Fibroblast of skin of back (primary cell): Measurements from ENCODE around the gene EVX2.

Experiments
- DNase-seq: peaks from one replicate; pipeline ENCODE4 v3.0.0-alpha.2; 2013

The EVX2 gene

GRCh38 chr2:176081837-176082524, 1.8 kb downstream of the EVX2 start:
- DNase-seq: no peak

- DNase-seq: no peak
Observed at GRCh38 chr2:176081376-176081836, 2.4 kb downstream of the EVX2 start.

DNA sequence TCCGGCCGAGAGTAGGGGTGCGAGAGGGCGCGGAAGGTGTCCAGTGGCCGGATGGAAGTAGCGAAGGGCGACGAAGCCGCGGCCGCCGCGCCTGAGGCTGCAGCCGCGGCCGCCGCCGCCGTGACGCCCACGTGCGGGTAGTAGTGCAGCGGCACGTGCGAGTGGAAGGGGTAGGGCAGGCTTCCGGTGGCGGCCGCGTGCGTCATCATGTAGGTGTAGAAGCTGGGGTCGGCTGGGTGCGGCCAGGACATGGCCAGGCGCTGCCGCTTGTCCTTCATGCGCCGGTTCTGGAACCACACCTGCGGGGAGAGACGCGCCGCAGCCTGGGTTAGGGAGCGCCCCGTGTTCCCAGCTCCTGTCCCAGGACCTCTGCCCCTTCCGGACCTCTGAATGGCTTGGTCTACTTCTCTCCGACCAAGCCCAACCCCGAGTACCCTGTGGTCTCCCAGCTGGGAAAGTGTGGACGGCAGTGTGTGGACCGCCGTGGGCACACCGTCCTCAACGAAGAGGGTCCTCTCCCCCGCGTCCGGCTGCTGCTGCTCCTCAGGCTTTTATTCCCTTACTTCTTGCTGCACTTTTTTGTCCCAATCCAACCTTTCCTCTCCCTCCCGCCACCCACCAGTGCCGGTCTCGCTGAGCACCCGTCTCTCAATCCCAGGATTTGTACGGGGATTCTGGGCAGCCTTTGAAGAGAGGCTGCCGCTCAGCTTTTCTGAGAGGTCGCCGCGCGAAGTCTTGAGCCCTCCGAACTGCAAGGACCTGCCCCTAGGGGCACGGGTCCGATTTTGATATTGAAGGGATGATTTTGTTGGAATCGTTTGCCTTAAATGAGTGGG, 3.0 kb downstream of the EVX2 start:
- no peak for DNase-seq

DNA sequence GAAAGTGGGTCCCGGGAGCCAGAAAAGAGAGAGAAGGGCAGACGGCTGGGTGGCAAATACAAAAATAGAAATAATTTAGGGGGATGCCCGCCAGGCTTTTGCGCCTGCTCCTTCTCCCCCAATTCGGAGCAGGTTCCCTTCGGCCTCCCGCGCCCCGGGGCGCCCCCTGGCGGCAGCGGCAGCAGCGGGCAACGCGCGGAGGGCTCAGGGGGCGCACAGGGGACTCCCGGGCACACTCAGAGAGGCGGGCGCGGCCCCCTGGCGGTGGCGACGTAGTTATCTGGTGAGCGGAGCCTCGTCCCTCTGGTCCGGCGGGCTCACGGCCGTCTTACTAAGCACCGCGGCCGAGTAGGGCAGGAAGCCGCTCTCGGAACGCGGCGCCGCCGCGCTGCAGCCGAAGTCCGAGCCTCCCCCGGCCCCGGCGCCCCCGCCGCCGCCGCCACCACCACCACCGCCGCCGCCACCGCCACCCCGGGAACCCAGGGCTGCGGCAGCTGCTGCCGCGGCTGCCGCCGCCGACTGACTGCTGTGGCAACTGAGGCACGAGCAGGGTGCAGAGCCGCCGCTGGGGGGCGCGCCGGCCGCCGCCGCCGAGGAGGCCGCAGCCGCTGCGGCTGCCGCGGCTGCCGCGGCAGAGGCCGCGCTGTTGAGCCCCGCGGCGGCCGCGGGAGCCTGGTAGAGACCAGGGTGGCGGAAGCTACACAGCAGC, 3.8 kb downstream of the EVX2 start:
- DNase-seq: peak; percentile 45

GRCh38 chr2:176079285-176079830, 4.4 kb downstream of the EVX2 start:
- DNase-seq: no peak

DNA sequence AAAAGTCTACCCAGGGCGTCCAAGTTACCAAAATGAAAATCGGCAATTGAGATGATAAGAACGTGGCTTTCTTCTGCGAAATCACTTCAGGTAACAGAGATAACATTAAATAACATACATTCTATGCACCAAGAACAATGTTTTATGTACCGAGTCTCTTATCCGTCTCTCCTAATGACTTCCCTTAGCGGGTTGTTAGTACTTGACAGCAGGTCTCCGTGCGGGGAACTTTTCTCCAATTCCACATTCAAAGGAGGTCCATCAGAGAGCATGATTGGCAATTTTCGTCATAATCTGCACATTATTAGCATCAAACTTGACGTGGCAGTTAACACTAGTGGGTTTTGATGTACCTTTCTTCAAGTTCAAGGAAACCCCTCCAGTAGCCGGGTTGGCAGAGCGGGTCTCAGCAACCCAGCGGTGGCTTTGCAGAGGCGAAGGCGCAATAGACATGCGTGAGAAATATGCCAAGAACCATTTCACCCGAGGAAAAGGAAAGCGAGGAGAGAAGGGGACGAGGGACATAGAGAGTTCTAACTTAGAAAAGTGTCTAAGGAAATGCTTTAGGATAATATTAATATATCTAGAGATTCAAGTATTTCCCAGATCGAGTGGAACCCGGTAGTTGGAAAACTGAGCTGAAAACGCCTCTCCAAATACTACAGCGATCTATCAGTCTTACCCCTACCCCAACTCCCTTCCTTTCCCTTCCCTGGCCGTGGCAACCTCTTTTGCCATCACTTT, 5.0 kb downstream of the EVX2 start:
- DNase-seq: no peak

DNA sequence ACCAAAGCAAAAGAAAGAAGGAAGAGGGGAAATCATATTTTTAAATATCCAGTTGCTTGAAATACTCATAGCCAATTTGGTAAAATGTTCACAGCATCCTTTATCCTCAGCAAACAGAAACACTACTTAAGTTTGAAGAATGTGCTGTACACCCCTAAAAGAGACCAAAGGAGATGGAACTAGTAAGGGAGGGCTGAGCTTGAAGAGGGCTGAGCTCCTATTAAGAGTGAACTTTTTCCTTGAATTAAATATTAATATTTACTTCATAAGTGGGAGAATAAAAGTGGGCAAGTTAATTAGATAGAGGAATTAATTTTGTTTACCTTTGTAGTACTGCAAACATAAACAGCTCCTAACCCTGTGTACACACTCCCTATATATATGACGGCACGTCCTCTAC, 7.0 kb downstream of the EVX2 start:
- DNase-seq: no peak

DNA sequence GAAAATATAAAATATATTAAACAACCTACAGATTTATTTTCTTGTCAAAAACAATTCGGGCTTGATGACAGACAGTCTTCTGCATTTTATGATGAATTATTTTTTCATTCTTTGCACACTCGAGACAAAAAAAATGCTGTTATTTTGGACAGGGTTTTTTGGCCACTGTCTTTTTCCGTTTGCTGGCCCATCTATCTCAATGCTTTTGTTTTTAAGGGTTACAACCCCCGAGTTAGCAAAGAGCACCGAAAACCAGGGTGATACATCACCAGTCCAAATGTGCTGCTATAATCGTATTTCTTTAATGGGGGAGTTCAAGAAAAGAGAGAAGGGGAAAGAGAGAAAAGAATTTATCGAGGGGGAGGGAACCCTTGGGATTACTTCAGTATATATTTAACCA, 7.7 kb downstream of the EVX2 start:
- DNase-seq: no peak

- DNase-seq: no peak
Observed at GRCh38 chr2:176075481-176075880, 8.3 kb downstream of the EVX2 start.

DNA sequence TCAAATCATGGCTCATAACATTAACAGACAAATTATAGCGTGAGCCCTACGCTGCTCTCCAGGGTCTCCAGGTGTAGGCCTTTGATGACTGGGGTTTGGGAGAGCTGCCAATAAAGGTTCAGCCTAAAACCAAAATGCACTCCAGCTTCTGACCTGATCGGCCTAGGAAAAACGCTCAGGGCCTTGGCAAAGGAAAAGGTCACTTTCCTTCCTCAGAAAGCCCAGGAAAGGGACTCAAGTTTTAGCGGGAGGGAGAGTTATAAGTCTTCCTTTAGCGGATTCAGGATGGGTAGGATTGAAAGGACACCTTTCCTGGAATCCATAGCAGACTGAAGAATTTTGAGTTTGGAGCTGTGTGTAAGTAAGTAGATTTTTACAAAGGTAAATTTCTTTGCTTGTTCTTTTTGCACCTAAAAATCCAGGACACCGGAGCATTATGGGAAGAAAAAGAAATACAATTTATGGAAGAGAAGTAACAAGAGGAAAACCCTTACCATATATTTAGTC, 8.8 kb downstream of the EVX2 start:
- DNase-seq: no peak

DNA sequence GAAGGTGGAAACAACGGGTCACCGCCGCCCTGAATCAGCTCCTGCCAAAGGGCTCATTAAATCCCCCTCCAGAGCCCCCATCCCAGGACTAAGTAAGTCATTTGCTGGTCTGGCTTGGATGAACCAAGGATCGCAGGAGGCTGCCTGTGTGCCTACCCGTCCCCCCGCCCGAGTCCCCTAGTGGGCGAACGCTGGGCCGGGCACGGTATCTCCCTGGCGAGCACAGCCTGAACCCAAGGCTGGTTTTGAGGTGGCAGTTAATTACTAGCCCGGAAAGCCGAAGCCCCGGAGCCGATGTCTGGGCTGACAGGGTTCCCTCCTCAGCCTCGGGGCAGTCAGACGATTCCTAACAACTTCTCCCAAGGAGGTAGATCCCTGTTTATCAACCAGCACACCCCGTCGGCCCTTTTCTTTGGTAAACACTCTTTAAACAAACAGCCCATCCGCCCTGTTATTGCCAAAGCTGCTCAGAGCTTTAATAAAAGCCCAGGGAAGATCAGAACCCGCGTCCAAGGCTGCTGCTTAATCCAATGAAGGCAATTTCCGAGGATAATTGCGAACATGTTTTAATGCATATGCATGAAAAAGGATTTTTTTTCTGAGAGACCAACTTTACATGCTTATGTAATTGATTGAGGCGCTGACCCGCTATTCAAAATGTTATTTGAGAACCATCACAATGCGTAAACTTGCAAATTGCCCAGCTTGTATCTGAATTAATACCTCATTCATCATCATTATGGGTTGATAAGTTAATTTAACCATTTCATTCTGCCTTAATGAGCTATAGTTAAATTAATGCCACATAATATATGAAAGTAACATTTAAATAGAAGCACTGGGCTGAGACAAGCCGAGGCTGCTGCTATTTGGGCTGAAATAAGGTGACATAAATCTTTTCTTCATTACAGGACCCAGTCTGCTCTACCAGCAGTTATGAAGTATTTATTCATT, 10.5 kb downstream of the EVX2 start:
- DNase-seq: no peak

DNA sequence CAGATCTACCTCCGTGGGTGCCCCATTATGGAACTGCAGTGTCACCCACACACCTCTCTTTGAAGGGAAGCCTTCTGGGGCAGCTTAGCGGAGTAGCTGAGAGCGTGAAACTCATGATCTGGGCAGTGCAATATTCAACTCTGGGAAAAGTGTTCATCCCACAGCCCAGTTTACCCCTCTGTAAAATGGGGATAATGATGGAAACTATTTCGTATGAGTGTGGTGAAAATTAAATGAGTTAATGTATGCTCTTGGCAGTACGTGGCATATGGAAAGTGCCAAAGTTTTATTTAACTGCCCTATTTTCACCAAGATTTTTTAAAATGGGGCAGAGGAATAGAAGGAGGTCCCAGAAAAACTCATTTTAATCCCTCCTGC, 11.5 kb downstream of the EVX2 start:
- no peak for DNase-seq

- no peak for DNase-seq
Observed at GRCh38 chr2:176071330-176072291, 12.2 kb downstream of the EVX2 start.

DNA sequence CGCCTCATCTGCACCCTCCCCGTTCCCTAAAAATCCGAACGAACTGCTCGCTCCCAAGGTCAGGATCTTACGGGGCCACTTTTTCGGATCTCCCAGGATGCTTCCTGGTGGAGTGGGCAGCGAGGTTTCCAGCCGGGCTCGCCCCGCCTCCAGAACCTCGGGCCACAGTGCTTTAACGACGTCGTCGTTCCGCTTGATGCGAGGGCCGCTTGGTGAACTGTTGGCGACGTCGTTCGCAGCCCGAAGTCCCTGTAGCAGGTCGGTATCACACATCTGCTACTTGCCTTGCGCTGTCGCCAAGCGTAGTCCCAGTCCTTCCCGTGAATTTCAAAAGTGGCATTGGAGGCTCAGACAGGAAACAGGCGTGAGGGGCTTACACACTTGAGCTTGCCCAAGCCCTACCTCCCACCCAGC, 15.3 kb downstream of the EVX2 start:
- no peak for DNase-seq

GRCh38 chr2:176067589-176068418, 16.0 kb downstream of the EVX2 start:
- DNase-seq: no peak

GRCh38 chr2:176066645-176067588, 16.8 kb downstream of the EVX2 start:
- no peak for DNase-seq

GRCh38 chr2:176063958-176064357, 19.8 kb downstream of the EVX2 start:
- DNase-seq: no peak

DNA sequence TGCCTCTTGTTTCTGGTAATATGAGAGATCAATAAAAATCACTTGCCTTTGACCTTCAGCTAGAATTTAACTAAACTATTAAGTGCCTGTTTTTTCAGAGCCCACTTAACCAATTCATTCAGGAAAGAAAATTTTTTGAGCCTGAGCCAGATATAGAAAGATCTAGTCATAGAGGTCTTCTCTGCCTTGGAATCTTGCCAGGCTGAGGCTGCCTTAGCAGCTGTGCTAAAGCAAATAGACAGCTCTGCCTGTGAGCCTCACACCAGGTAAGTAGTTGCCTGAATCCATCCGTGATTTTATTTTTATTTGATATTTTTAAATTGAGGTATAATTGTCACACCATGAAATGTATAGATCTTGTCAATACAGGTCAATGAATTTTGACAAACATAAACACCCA, 27.4 kb downstream of the EVX2 start:
- no peak for DNase-seq
